SK-N-SH (cell line): ENCODE data around the gene KSR2. TPM values are rescaled to one million over a fixed set of nuclear protein-coding genes. Genes with fewer than 3 reads are reported as not detected.

ENCODE experiments used
- CTCF ChIA-PET: fragments of 300-600, 350-600 bp; formaldehyde crosslinking; extraction: SDS; loops from one replicate; lab custom pipeline; 2021; lab: Yijun Ruan, JAX
- POLR2A ChIA-PET: fragments of 350-600 bp; sonication (Branson Sonifier 250); formaldehyde crosslinking; extraction: SDS; loops from one replicate; lab custom pipeline; 2020; ENCODE audit warnings: antibody characterized with exemption, inconsistent platforms; lab: Yijun Ruan, JAX
- DNase-seq: peaks from one replicate; pipeline ENCODE4 v3.0.0; 2012
- H2AFZ ChIP-seq: fragments of 200-600 bp; sonication (generic); 2 replicates; pipeline ENCODE4 v1.8.1; 2016; ENCODE audit warnings: antibody characterized with exemption, mild to moderate bottlenecking, low read depth
- H3F3A ChIP-seq: fragments of 200-600 bp; sonication (generic); replicated peaks from 2 replicates; pipeline ENCODE3; 2016; ENCODE audit warnings: antibody characterized with exemption, mild to moderate bottlenecking; ENCODE audit not compliant: insufficient read depth
- H3K27ac ChIP-seq, 2 experiments: fragments of 200-500 bp in 1 of 2; fragments of 200-600 bp in 1 of 2; sonication (Bioruptor generic) in 1 of 2; sonication (generic), shearing (Covaris generic) in 1 of 2; 2 replicates each; pipeline versions ENCODE4 v1.5.1 to v1.6.1; 2014 to 2016; ENCODE audit warnings: low read depth in 2 of 2, inconsistent platforms in 1 of 2, low read length in 1 of 2, mild to moderate bottlenecking in 1 of 2, mixed read lengths in 1 of 2
- H3K27me3 ChIP-seq: fragments of 200-600 bp; sonication (generic), shearing (Covaris generic); 2 replicates; pipeline ENCODE4 v1.6.1; 2016; ENCODE audit warnings: mixed run types; ENCODE audit not compliant: insufficient read depth
- H3K36me3 ChIP-seq, 2 experiments: fragments of 200-500 bp in 1 of 2; fragments of 200-600 bp in 1 of 2; sonication (Bioruptor generic) in 1 of 2; sonication (generic) in 1 of 2; replicated peaks in 1 of 2; 2 replicates each; pipeline versions ENCODE3 to v1.5.1; 2014 to 2016; ENCODE audit warnings: low read length in 1 of 2, mild to moderate bottlenecking in 1 of 2; ENCODE audit not compliant: insufficient read depth in 2 of 2, control insufficient read depth in 1 of 2
- H3K4me1 ChIP-seq, 2 experiments: fragments of 200-500 bp in 1 of 2; fragments of 200-600 bp in 1 of 2; sonication (Bioruptor generic) in 1 of 2; sonication (generic), shearing (Covaris generic) in 1 of 2; 2 replicates each; pipeline versions ENCODE4 v1.5.1 to v1.6.1; 2014 to 2016; ENCODE audit warnings: low read depth in 1 of 2, low read length in 1 of 2, mixed run types in 1 of 2; ENCODE audit not compliant: insufficient read depth in 2 of 2, control insufficient read depth in 1 of 2
- H3K4me2 ChIP-seq: fragments of 200-600 bp; sonication (generic), shearing (Covaris generic); 2 replicates; pipeline ENCODE4 v1.6.1; 2017; ENCODE audit warnings: mixed run types
- H3K4me3 ChIP-seq, 2 experiments: fragments of 200-500 bp in 1 of 2; fragments of 200-600 bp in 1 of 2; sonication (Bioruptor generic) in 1 of 2; sonication (generic), shearing (Covaris generic) in 1 of 2; 2 replicates each; pipeline versions ENCODE4 v1.5.1 to v1.8.1; 2014 to 2016; ENCODE audit warnings: low read depth in 2 of 2, inconsistent platforms in 1 of 2, low read length in 1 of 2, mild to moderate bottlenecking in 1 of 2, mixed read lengths in 1 of 2, moderate library complexity in 1 of 2
- H3K79me2 ChIP-seq: fragments of 200-600 bp; sonication (generic); 2 replicates; pipeline ENCODE4 v1.8.1; 2017; ENCODE audit warnings: mild to moderate bottlenecking; ENCODE audit not compliant: insufficient read depth
- H3K9ac ChIP-seq: fragments of 200-600 bp; sonication (generic); 2 replicates; pipeline ENCODE4 v1.6.1; 2017; ENCODE audit warnings: mixed run types
- H3K9me2 ChIP-seq: fragments of 200-600 bp; sonication (generic); 2 replicates; pipeline ENCODE4 v1.6.1; 2017; ENCODE audit warnings: mixed run types
- H3K9me3 ChIP-seq: fragments of 200-600 bp; sonication (generic); 2 replicates; pipeline ENCODE4 v1.6.1; 2017; ENCODE audit warnings: mixed run types, mild to moderate bottlenecking, moderate library complexity
- H4K20me1 ChIP-seq: fragments of 200-600 bp; sonication (generic); 2 replicates; pipeline ENCODE4 v1.6.1; 2017; ENCODE audit warnings: mild to moderate bottlenecking, mixed run types; ENCODE audit not compliant: insufficient read depth
- EZH2phosphoT487 ChIP-seq: fragments of 200-600 bp; sonication (generic); IDR thresholded peaks from 2 replicates; pipeline ENCODE4 v1.6.1; 2017; ENCODE audit warnings: low read depth, mixed run types, mild to moderate bottlenecking, antibody characterized with exemption, moderate library complexity, borderline replicate concordance
- FOXJ3 ChIP-seq: sonication (generic); formaldehyde crosslinking; IDR thresholded peaks from 2 replicates; pipeline ENCODE4 v1.5.1; 2020; ENCODE audit warnings: mild to moderate bottlenecking, missing genetic modification reagents
- GABPA ChIP-seq: IDR thresholded peaks from 2 replicates; pipeline ENCODE4 v1.4.0; 2012; ENCODE audit warnings: low read depth, mild to moderate bottlenecking
- GATA2 ChIP-seq: sonication (generic); formaldehyde crosslinking; IDR thresholded peaks from 2 replicates; pipeline ENCODE4 v1.5.0; 2020; ENCODE audit warnings: mild to moderate bottlenecking, missing genetic modification reagents
- NRF1 ChIP-seq: IDR thresholded peaks from 2 replicates; pipeline ENCODE4 v1.6.1; 2012; ENCODE audit warnings: low read depth, mild to moderate bottlenecking, low read length
- POLR2AphosphoS5 ChIP-seq: IDR thresholded peaks from 2 replicates; pipeline ENCODE4 v1.6.1; 2012; ENCODE audit warnings: low read depth, low read length
- RCOR1 ChIP-seq: fragments of 150-350 bp; IDR thresholded peaks from 2 replicates; pipeline ENCODE4 v1.6.1; 2017; ENCODE audit warnings: antibody characterized with exemption, low read length
- TEAD4 ChIP-seq: IDR thresholded peaks from 2 replicates; pipeline ENCODE4 v1.4.0; 2012; ENCODE audit warnings: mild to moderate bottlenecking, borderline replicate concordance; ENCODE audit not compliant: insufficient read depth
- WGBS: methylation state at CpG from one replicate; pipeline ENCODE4 v1.1.6; 2017; ENCODE audit warnings: low lambda C conversion rate; 5-methylcytosine and 5-hydroxymethylcytosine counted together
- polyA plus RNA-seq, 3 experiments: library from polyadenylated mRNA; depleted of rRNA; stranded (reverse); fragments of >200 nt; gene quantifications; 2 replicates each; pipeline ENCODE4 v1.2.3, GENCODE V29; 2012
- TF ChIP-seq, protein P1 (sequence below): IDR thresholded peaks from 2 replicates; pipeline ENCODE4 v1.4.0; 2012; ENCODE audit warnings: low read depth, borderline replicate concordance
- TF ChIP-seq, protein P2 (sequence below): IDR thresholded peaks from 2 replicates; pipeline ENCODE4; 2012
- TF ChIP-seq, protein P3 (sequence below): IDR thresholded peaks from 2 replicates; pipeline ENCODE4 v1.4.0; 2012; ENCODE audit warnings: low read depth, borderline replicate concordance
- TF ChIP-seq, protein P4 (sequence below): fragments of 150-350 bp; IDR thresholded peaks from 2 replicates; pipeline ENCODE4 v1.6.1; 2017; ENCODE audit warnings: antibody characterized with exemption, low read length, low read depth, borderline replicate concordance
- TF ChIP-seq, protein P5 (sequence below): fragments of 200-600 bp; sonication (generic); IDR thresholded peaks from 2 replicates; pipeline ENCODE4 v1.6.1; 2017; ENCODE audit warnings: antibody characterized with exemption, mild to moderate bottlenecking, moderate library complexity

Gene KSR2
- polyA plus RNA-seq, 1 of the 3 experiments (the other 2 are of a cell fraction): 0.12 TPM

DNA sequence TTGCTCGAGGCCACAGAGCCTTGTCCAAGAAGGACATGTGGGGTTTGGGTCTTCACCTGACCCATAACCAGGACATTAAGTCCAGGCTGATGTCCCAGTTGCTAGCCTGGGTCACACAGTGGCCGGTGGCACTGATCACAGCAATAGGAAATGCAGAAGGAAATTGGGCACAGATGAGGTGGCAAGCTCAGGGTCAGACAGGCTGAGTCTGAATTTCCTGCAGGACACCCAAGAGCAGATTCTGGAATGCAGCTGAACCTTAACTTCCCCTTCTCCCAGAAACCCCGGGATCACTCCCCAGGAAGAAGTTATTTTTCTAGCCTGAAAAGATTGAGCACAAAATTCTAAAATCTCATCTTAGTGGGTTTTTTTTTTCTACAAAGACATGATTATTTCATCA, 199.9 kb downstream of the KSR2 start:
- Histone ChIP-seq H4K20me1 (no peaks in the 10 kb centered on the region), H3K9me3 (no peaks in the 10 kb centered on the region), H3K79me2 (no peaks in the 10 kb centered on the region), H3F3A (no peaks in the 10 kb centered on the region)
- DNase-seq: no peak
- CTCF ChIA-PET: interaction anchor here (1.1 kb wide), 1 partner anchor 68 kb away, joined by 4 read pairs; no protein-coding TSS in a partner anchor
- no peak for TF ChIP-seq FOXJ3 (CRISPR knock-in tag)
- TF ChIP-seq NRF1: no peak
- TF ChIP-seq, protein P1, sequence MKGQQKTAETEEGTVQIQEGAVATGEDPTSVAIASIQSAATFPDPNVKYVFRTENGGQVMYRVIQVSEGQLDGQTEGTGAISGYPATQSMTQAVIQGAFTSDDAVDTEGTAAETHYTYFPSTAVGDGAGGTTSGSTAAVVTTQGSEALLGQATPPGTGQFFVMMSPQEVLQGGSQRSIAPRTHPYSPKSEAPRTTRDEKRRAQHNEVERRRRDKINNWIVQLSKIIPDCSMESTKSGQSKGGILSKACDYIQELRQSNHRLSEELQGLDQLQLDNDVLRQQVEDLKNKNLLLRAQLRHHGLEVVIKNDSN: no peak
- TF ChIP-seq, protein P2, sequence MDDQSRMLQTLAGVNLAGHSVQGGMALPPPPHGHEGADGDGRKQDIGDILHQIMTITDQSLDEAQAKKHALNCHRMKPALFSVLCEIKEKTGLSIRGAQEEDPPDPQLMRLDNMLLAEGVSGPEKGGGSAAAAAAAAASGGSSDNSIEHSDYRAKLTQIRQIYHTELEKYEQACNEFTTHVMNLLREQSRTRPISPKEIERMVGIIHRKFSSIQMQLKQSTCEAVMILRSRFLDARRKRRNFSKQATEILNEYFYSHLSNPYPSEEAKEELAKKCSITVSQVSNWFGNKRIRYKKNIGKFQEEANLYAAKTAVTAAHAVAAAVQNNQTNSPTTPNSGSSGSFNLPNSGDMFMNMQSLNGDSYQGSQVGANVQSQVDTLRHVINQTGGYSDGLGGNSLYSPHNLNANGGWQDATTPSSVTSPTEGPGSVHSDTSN: no peak
- TF ChIP-seq, all 33 proteins: peak for 0
- Histone ChIP-seq H2AFZ (no peak overlapping the region), H3K4me1 (no peaks in the 10 kb centered on the region), H3K9me2 (no peaks in the 10 kb centered on the region), H3K9ac (no peak overlapping the region), H3K27ac (no peak overlapping the region), H3K4me2 (no peak overlapping the region), H3K27me3 (no peaks in the 10 kb centered on the region), H3K36me3 (no peaks in the 10 kb centered on the region), H3K4me3 (no peak overlapping the region)
- POLR2A ChIA-PET: no interaction called here
- WGBS: 26% methylated on average over 3 of the region's 3 CpGs

DNA sequence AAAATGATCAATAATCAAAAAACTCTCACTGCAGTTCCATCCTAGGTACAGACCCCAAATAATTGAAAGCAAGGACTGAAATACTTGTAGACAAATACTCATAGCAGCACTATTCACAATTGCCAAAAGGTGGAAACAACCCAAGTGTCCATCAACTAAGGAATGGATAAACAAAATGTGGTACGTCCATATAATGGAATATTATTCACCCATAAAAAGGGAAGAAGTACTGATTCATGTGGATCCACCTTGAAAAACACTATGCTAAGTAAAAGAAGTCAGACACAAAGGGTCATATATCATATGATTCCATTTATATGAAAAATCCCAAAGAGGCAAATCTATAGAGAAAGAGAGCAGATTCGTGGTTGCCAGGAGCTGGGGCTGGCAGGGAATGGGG, 202.8 kb downstream of the KSR2 start:
- no peak overlapping the region for H3K27ac ChIP-seq
- H4K20me1 ChIP-seq: no peaks in the 10 kb centered on the region
- H3K9ac ChIP-seq: no peak overlapping the region
- H3K79me2 ChIP-seq: no peaks in the 10 kb centered on the region
- WGBS: 56% methylated on average over 2 of the region's 2 CpGs
- no peak for DNase-seq
- TF ChIP-seq EZH2phosphoT487: no peak
- POLR2A ChIA-PET: no interaction called here
- H3K4me2 ChIP-seq: no peak overlapping the region
- H3K36me3 ChIP-seq: no peaks in the 10 kb centered on the region
- H3K4me1 ChIP-seq: no peaks in the 10 kb centered on the region
- H3K27me3 ChIP-seq: no peaks in the 10 kb centered on the region
- CTCF ChIA-PET: no interaction called here
- no peaks in the 10 kb centered on the region for H3F3A ChIP-seq
- no peaks in the 10 kb centered on the region for H3K9me3 ChIP-seq
- no peak overlapping the region for H2AFZ ChIP-seq
- no peak overlapping the region for H3K4me3 ChIP-seq
- H3K9me2 ChIP-seq: no peaks in the 10 kb centered on the region

DNA sequence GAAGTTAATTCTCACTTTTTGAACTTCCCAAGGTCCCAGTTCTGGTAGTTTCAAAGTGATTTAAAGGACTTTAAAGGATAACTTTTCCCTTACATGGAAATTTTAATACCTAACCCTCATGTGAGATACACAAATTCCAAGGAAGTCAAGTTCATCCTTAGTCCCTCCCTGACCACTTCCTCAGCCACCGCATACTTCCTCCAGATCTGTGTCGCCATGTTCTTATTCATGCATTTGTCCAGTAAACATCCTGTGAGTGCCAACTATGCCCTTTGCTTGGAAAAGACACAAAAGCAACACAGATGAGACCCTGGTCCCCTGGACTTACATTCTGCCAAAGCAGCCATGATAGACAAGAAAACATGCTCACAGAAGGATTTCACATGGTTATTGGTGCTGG, 206.6 kb downstream of the KSR2 start:
- no peaks in the 10 kb centered on the region for H3K36me3 ChIP-seq
- DNase-seq: no peak
- 98% methylated on average over 2 of the region's 2 CpGs for WGBS
- H3K4me3 ChIP-seq: no peak overlapping the region
- CTCF ChIA-PET: no interaction called here
- no peaks in the 10 kb centered on the region for H4K20me1 ChIP-seq
- H3K9me2 ChIP-seq: no peaks in the 10 kb centered on the region
- no peaks in the 10 kb centered on the region for H3K27me3 ChIP-seq
- H3K79me2 ChIP-seq: no peaks in the 10 kb centered on the region
- POLR2A ChIA-PET: no interaction called here
- H3F3A ChIP-seq: no peaks in the 10 kb centered on the region
- no peaks in the 10 kb centered on the region for H3K9me3 ChIP-seq
- no peaks in the 10 kb centered on the region for H3K4me1 ChIP-seq
- H3K27ac ChIP-seq: no peak overlapping the region
- no peak overlapping the region for H3K9ac ChIP-seq
- H2AFZ ChIP-seq: no peak overlapping the region
- no peak overlapping the region for H3K4me2 ChIP-seq
- TF ChIP-seq POLR2AphosphoS5: no peak
- no peak for TF ChIP-seq GATA2 (CRISPR knock-in tag)
- TF ChIP-seq NRF1: no peak
- TF ChIP-seq, protein P1: no peak
- TF ChIP-seq, protein P3, sequence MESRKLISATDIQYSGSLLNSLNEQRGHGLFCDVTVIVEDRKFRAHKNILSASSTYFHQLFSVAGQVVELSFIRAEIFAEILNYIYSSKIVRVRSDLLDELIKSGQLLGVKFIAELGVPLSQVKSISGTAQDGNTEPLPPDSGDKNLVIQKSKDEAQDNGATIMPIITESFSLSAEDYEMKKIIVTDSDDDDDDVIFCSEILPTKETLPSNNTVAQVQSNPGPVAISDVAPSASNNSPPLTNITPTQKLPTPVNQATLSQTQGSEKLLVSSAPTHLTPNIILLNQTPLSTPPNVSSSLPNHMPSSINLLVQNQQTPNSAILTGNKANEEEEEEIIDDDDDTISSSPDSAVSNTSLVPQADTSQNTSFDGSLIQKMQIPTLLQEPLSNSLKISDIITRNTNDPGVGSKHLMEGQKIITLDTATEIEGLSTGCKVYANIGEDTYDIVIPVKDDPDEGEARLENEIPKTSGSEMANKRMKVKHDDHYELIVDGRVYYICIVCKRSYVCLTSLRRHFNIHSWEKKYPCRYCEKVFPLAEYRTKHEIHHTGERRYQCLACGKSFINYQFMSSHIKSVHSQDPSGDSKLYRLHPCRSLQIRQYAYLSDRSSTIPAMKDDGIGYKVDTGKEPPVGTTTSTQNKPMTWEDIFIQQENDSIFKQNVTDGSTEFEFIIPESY: no peak
- TF ChIP-seq, protein P4, sequence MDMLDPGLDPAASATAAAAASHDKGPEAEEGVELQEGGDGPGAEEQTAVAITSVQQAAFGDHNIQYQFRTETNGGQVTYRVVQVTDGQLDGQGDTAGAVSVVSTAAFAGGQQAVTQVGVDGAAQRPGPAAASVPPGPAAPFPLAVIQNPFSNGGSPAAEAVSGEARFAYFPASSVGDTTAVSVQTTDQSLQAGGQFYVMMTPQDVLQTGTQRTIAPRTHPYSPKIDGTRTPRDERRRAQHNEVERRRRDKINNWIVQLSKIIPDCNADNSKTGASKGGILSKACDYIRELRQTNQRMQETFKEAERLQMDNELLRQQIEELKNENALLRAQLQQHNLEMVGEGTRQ: no peak
- no peak for TF ChIP-seq RCOR1
- no peak for TF ChIP-seq GABPA
- TF ChIP-seq, protein P5, sequence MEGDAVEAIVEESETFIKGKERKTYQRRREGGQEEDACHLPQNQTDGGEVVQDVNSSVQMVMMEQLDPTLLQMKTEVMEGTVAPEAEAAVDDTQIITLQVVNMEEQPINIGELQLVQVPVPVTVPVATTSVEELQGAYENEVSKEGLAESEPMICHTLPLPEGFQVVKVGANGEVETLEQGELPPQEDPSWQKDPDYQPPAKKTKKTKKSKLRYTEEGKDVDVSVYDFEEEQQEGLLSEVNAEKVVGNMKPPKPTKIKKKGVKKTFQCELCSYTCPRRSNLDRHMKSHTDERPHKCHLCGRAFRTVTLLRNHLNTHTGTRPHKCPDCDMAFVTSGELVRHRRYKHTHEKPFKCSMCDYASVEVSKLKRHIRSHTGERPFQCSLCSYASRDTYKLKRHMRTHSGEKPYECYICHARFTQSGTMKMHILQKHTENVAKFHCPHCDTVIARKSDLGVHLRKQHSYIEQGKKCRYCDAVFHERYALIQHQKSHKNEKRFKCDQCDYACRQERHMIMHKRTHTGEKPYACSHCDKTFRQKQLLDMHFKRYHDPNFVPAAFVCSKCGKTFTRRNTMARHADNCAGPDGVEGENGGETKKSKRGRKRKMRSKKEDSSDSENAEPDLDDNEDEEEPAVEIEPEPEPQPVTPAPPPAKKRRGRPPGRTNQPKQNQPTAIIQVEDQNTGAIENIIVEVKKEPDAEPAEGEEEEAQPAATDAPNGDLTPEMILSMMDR: no peak
- TF ChIP-seq TEAD4: no peak
